H9 (cell line): Measurements from ENCODE around the gene PHF21B. TPM values are rescaled to one million over a fixed set of nuclear protein-coding genes. Genes with fewer than 3 reads are reported as not detected.
A peak's percentile ranks its signal among the peaks of the same experiment; 100 is the strongest.

Source experiments
- DNase-seq: peaks from one replicate; pipeline ENCODE4 v3.0.0-alpha.2; 2017
- H2AFZ ChIP-seq: one replicate; pipeline ENCODE4 v1.6.1; 2013; ENCODE audit warnings: mild to moderate bottlenecking, low read length, control low read depth, moderate library complexity
- H2AK5ac ChIP-seq: 2 replicates; pipeline ENCODE4 v1.6.1; 2013; ENCODE audit warnings: low read length, control low read depth, mixed read lengths; ENCODE audit not compliant: insufficient read length
- H2BK120ac ChIP-seq: one replicate; pipeline ENCODE4 v1.6.1; 2013; ENCODE audit warnings: low read depth, mild to moderate bottlenecking, low read length, control low read depth, inconsistent platforms; ENCODE audit not compliant: poor library complexity, severe bottlenecking
- H2BK12ac ChIP-seq: 2 replicates; pipeline ENCODE4 v1.6.1; 2013; ENCODE audit warnings: low read length, control low read depth, mixed read lengths, low read depth; ENCODE audit not compliant: insufficient read length
- H2BK15ac ChIP-seq: 2 replicates; pipeline ENCODE4 v1.6.1; 2013; ENCODE audit warnings: low read depth, low read length, control low read depth
- H2BK20ac ChIP-seq: one replicate; pipeline ENCODE4 v1.6.1; 2013; ENCODE audit warnings: low read depth, mild to moderate bottlenecking, low read length, control low read depth, inconsistent platforms; ENCODE audit not compliant: poor library complexity, severe bottlenecking
- H2BK5ac ChIP-seq: 2 replicates; pipeline ENCODE4 v1.6.1; 2013; ENCODE audit warnings: low read length, control low read depth, mixed read lengths; ENCODE audit not compliant: insufficient read length
- H3K14ac ChIP-seq: 2 replicates; pipeline ENCODE4 v1.6.1; 2013; ENCODE audit warnings: low read length, control low read depth; ENCODE audit not compliant: insufficient read depth
- H3K18ac ChIP-seq: 2 replicates; pipeline ENCODE4 v1.6.1; 2013; ENCODE audit warnings: low read depth, mild to moderate bottlenecking, mixed read lengths, low read length, control low read depth; ENCODE audit not compliant: insufficient read length
- H3K23ac ChIP-seq: 2 replicates; pipeline ENCODE4 v1.6.1; 2013; ENCODE audit warnings: low read length, control low read depth, mixed read lengths, low read depth; ENCODE audit not compliant: insufficient read length
- H3K23me2 ChIP-seq: 2 replicates; pipeline ENCODE4 v1.6.1; 2013; ENCODE audit warnings: low read depth, mild to moderate bottlenecking, mixed read lengths, low read length, control low read depth; ENCODE audit not compliant: insufficient read length, poor library complexity, severe bottlenecking
- H3K27ac ChIP-seq: 2 replicates; pipeline ENCODE4 v1.5.1; 2013; ENCODE audit warnings: low read length, control low read depth, mixed read lengths, low read depth; ENCODE audit not compliant: insufficient read length
- H3K27me3 ChIP-seq: 2 replicates; pipeline ENCODE4 v1.6.1; 2013; ENCODE audit warnings: low read length, control low read depth, inconsistent platforms; ENCODE audit not compliant: insufficient read depth
- H3K4ac ChIP-seq: 2 replicates; pipeline ENCODE4 v1.6.1; 2013; ENCODE audit warnings: low read depth, mild to moderate bottlenecking, control low read depth, inconsistent platforms, low read length, moderate library complexity
- H3K4me1 ChIP-seq: 2 replicates; pipeline ENCODE4 v1.6.1; 2013; ENCODE audit warnings: low read length, control low read depth, inconsistent platforms; ENCODE audit not compliant: insufficient read depth
- H3K4me2 ChIP-seq: 2 replicates; pipeline ENCODE4 v1.6.1; 2013; ENCODE audit warnings: low read length, control low read depth, mixed read lengths; ENCODE audit not compliant: insufficient read length, insufficient read depth
- H3K56ac ChIP-seq: 2 replicates; pipeline ENCODE4 v1.6.1; 2013; ENCODE audit warnings: low read depth, mild to moderate bottlenecking, mixed read lengths, low read length, control low read depth; ENCODE audit not compliant: insufficient read length
- H3K79me1 ChIP-seq: 2 replicates; pipeline ENCODE4 v1.6.1; 2013; ENCODE audit warnings: low read depth, mild to moderate bottlenecking, moderate library complexity, low read length, control low read depth, inconsistent platforms; ENCODE audit not compliant: insufficient read depth, poor library complexity, severe bottlenecking
- H3K79me2 ChIP-seq: 2 replicates; pipeline ENCODE4 v1.6.1; 2013; ENCODE audit warnings: low read length, control low read depth, inconsistent platforms; ENCODE audit not compliant: insufficient read depth
- H3K9ac ChIP-seq: 2 replicates; pipeline ENCODE4 v1.6.1; 2013; ENCODE audit warnings: low read length, control low read depth, mixed read lengths; ENCODE audit not compliant: insufficient read length; ENCODE audit errors: extremely low read depth
- H3K9me3 ChIP-seq: one replicate; pipeline ENCODE4 v1.6.1; 2013; ENCODE audit warnings: low read depth, low read length, inconsistent platforms; ENCODE audit not compliant: control insufficient read depth
- H3T11ph ChIP-seq: one replicate; pipeline ENCODE4 v1.6.1; 2013; ENCODE audit warnings: mild to moderate bottlenecking, low read length, control low read depth, inconsistent platforms
- H4K20me1 ChIP-seq: one replicate; pipeline ENCODE4 v1.6.1; 2013; ENCODE audit not compliant: control insufficient read depth, insufficient read length, insufficient read depth
- H4K5ac ChIP-seq: 2 replicates; pipeline ENCODE4 v1.6.1; 2013; ENCODE audit warnings: low read depth, mild to moderate bottlenecking, mixed read lengths, low read length, control low read depth; ENCODE audit not compliant: insufficient read length
- H4K8ac ChIP-seq: replicated peaks from 2 replicates; pipeline ENCODE4 v1.6.1; 2013; ENCODE audit warnings: low read length, control low read depth, mixed read lengths, low read depth; ENCODE audit not compliant: insufficient read length
- H4K91ac ChIP-seq: 2 replicates; pipeline ENCODE4 v1.6.1; 2013; ENCODE audit warnings: low read depth, mild to moderate bottlenecking, moderate library complexity, mixed read lengths, low read length, control low read depth; ENCODE audit not compliant: insufficient read length
- H3K27ac Mint-ChIP-seq, 3 experiments: 2 replicates in 2 of 3; 3 replicates in 1 of 3; pipeline ENCODE4 v1.8.0; 2020 to 2021; ENCODE audit warnings: mixed read lengths in 3 of 3, mild to moderate bottlenecking in 1 of 3, moderate library complexity in 1 of 3
- H3K27me3 Mint-ChIP-seq: 2 replicates; pipeline ENCODE4 v1.8.0; 2021; ENCODE audit warnings: low read depth, mild to moderate bottlenecking, moderate library complexity, mixed read lengths
- H3K36me3 Mint-ChIP-seq, 3 experiments: 2 replicates in 2 of 3; 3 replicates in 1 of 3; pipeline ENCODE4 v1.8.0; 2020 to 2021; ENCODE audit warnings: low read depth in 3 of 3, mixed read lengths in 3 of 3; ENCODE audit not compliant: insufficient read depth in 1 of 3
- H3K4me1 Mint-ChIP-seq, 2 experiments: 2 replicates each; pipeline ENCODE4 v1.8.0; 2020; ENCODE audit warnings: mixed read lengths in 2 of 2
- H3K4me3 Mint-ChIP-seq, 2 experiments: 2 replicates in 1 of 2; 3 replicates in 1 of 2; pipeline ENCODE4 v1.8.0; 2020 to 2021; ENCODE audit warnings: mild to moderate bottlenecking in 2 of 2, mixed read lengths in 2 of 2, moderate library complexity in 1 of 2
- H3K9me3 Mint-ChIP-seq, 2 experiments: 2 replicates in 1 of 2; 3 replicates in 1 of 2; pipeline ENCODE4 v1.8.0; 2020; ENCODE audit warnings: mild to moderate bottlenecking in 2 of 2, mixed read lengths in 2 of 2, moderate library complexity in 1 of 2
- WGBS: extraction: QIAGEN DNeasy Blood & Tissue Kit; methylation state at CpG from one replicate; pipeline ENCODE4 v1.1.7; 2013; ENCODE audit warnings: missing lambda C conversion rate, low lambda C conversion rate, mixed read lengths; ENCODE audit not compliant: insufficient read length; ENCODE audit errors: extremely low coverage; 5-methylcytosine and 5-hydroxymethylcytosine counted together
- total RNA-seq: library from RNA; stranded (reverse); gene quantifications from 2 replicates; pipeline ENCODE4 v1.2.1, GENCODE V29; 2021
- TF ChIP-seq, protein P1 (sequence below): fragments of 200-600 bp; sonication (generic); conservative IDR thresholded peaks from 3 replicates; pipeline ENCODE4 v1.8.0; 2021; ENCODE audit warnings: antibody characterized with exemption, mild to moderate bottlenecking

The PHF21B gene
- total RNA-seq, 1 experiment from 2014 or later: 60.3 TPM

GRCh38 chr22:44918166-44918924 lies 91.5 kb downstream of the PHF21B start:
- H3K27me3 ChIP-seq: no peaks in the 10 kb centered on the region
- no peak overlapping the region for H3K4me2 ChIP-seq
- no peaks in the 10 kb centered on the region for H3K27me3 Mint-ChIP-seq
- H3K79me1 ChIP-seq: no peaks in the 10 kb centered on the region
- no peak overlapping the region for H3K4me3 Mint-ChIP-seq
- H3K56ac ChIP-seq: no peak overlapping the region
- H2AFZ ChIP-seq: no peak overlapping the region
- no peak overlapping the region for H3K23ac ChIP-seq
- H3K18ac ChIP-seq: peak overlapping the region; percentile 40
- WGBS: no CpG with 5 or more reads among the region's 18 CpGs
- H2BK12ac ChIP-seq: no peak overlapping the region
- no peak overlapping the region for H2BK20ac ChIP-seq
- no peaks in the 10 kb centered on the region for H4K20me1 ChIP-seq
- H2BK120ac ChIP-seq: no peak overlapping the region
- H3K79me2 ChIP-seq: no peaks in the 10 kb centered on the region
- H3K27ac Mint-ChIP-seq: peak overlapping the region in 1 of 3 experiments; percentile 44; a peak in 2 of 7 replicates
- H3K4me1 ChIP-seq: no peaks in the 10 kb centered on the region
- no peak overlapping the region for H3T11ph ChIP-seq
- no peak overlapping the region for H3K27ac ChIP-seq
- no peak overlapping the region for H4K5ac ChIP-seq
- H3K9me3 ChIP-seq: peaks cover under 1% of the 10 kb centered on the region
- H4K91ac ChIP-seq: no peak overlapping the region
- H2BK5ac ChIP-seq: no peak overlapping the region
- no peak for DNase-seq
- no peak overlapping the region for H3K4ac ChIP-seq
- peaks cover 32 to 34% (median 34%) of the 10 kb centered on the region in 3 experiments for H3K36me3 Mint-ChIP-seq
- TF ChIP-seq, protein P1, sequence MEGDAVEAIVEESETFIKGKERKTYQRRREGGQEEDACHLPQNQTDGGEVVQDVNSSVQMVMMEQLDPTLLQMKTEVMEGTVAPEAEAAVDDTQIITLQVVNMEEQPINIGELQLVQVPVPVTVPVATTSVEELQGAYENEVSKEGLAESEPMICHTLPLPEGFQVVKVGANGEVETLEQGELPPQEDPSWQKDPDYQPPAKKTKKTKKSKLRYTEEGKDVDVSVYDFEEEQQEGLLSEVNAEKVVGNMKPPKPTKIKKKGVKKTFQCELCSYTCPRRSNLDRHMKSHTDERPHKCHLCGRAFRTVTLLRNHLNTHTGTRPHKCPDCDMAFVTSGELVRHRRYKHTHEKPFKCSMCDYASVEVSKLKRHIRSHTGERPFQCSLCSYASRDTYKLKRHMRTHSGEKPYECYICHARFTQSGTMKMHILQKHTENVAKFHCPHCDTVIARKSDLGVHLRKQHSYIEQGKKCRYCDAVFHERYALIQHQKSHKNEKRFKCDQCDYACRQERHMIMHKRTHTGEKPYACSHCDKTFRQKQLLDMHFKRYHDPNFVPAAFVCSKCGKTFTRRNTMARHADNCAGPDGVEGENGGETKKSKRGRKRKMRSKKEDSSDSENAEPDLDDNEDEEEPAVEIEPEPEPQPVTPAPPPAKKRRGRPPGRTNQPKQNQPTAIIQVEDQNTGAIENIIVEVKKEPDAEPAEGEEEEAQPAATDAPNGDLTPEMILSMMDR: no peak
- no peak overlapping the region for H4K8ac ChIP-seq
- H3K23me2 ChIP-seq: no peaks in the 10 kb centered on the region
- H3K14ac ChIP-seq: no peak overlapping the region
- no peak overlapping the region for H3K9ac ChIP-seq
- peaks cover 0 to 2% of the 10 kb centered on the region in 2 experiments; a peak in 3 of 5 replicates for H3K9me3 Mint-ChIP-seq
- H2BK15ac ChIP-seq: no peak overlapping the region
- H2AK5ac ChIP-seq: no peak overlapping the region
- H3K4me1 Mint-ChIP-seq: no peaks in the 10 kb centered on the region
